ENCODE results near the gene CSNK1A1. TPM values are rescaled to one million over a fixed set of nuclear protein-coding genes. Genes with fewer than 3 reads are reported as not detected.

CSNK1A1 gene
- total RNA-seq, 1 experiment from 2014 or later: 244 TPM

GRCh38 chr5:149475777-149476176 is 75.5 kb downstream of the CSNK1A1 start:
- H3K27me3 ChIP-seq (replicated peaks; ENCODE audit: insufficient read depth, low read depth, low read length, poor library complexity): no peaks in the 10 kb centered on the region
- BruUV-seq (replicated peaks): no TSS peak
- DNase-seq (ENCODE audit: low spot score): no peak
- H3K4me1 ChIP-seq (ENCODE audit: insufficient read depth, low read length, poor library complexity, severe bottlenecking): no peaks in the 10 kb centered on the region
- CTCF ChIA-PET: interaction anchor here (0.6 kb wide), 1 partner anchor 9 kb away, joined by 4 read pairs; no protein-coding TSS in a partner anchor
- POLR2A ChIA-PET (ENCODE audit: low non-redundant PET): interaction anchor here (1.0 kb wide), 1 partner anchor 55 kb away, joined by 3 read pairs; no protein-coding TSS in a partner anchor
- H3K27ac ChIP-seq (ENCODE audit: low read depth, low read length, poor library complexity, severe bottlenecking): no peak overlapping the region
- no peak for TF ChIP-seq CTCF (conservative IDR thresholded peaks at IDR 0.05; ENCODE audit: low read depth, low read length)
- no peak for TF ChIP-seq EZH2 (IDR thresholded peaks at IDR 0.05; ENCODE audit: borderline replicate concordance, low read depth, low read length, poor library complexity, severe bottlenecking)
- H3K4me3 ChIP-seq (ENCODE audit: low read depth, low read length, poor library complexity, severe bottlenecking): no peak overlapping the region
- H3K9me3 ChIP-seq (ENCODE audit: low read depth, low read length, poor library complexity, severe bottlenecking): no peaks in the 10 kb centered on the region
- intact Hi-C loops (cut with micrococcal nuclease; ENCODE audit: unreplicated experiment): no loop called here
- H3K36me3 ChIP-seq (ENCODE audit: insufficient read depth, low read length, poor library complexity, severe bottlenecking): no peaks in the 10 kb centered on the region

GRCh38 chr5:149474198-149474597 is 77.0 kb downstream of the CSNK1A1 start:
- no peak for TF ChIP-seq EZH2 (IDR thresholded peaks at IDR 0.05; ENCODE audit: borderline replicate concordance, low read depth, low read length, poor library complexity, severe bottlenecking)
- TF ChIP-seq CTCF (conservative IDR thresholded peaks at IDR 0.05; ENCODE audit: low read depth, low read length): no peak
- Histone ChIP-seq H3K9me3 (ENCODE audit: low read depth, low read length, poor library complexity, severe bottlenecking) (no peaks in the 10 kb centered on the region), H3K36me3 (ENCODE audit: insufficient read depth, low read length, poor library complexity, severe bottlenecking) (no peaks in the 10 kb centered on the region), H3K4me3 (ENCODE audit: low read depth, low read length, poor library complexity, severe bottlenecking) (no peak overlapping the region), H3K4me1 (ENCODE audit: insufficient read depth, low read length, poor library complexity, severe bottlenecking) (no peaks in the 10 kb centered on the region), H3K27me3 (replicated peaks; ENCODE audit: insufficient read depth, low read depth, low read length, poor library complexity) (no peaks in the 10 kb centered on the region), H3K27ac (ENCODE audit: low read depth, low read length, poor library complexity, severe bottlenecking) (no peak overlapping the region)
- CTCF ChIA-PET: no interaction called here
- no peak for DNase-seq (ENCODE audit: low spot score)
- POLR2A ChIA-PET (ENCODE audit: low non-redundant PET): no interaction called here
- intact Hi-C loops (cut with micrococcal nuclease; ENCODE audit: unreplicated experiment): no loop called here
- BruUV-seq (replicated peaks): no TSS peak

- Histone ChIP-seq H3K27me3 (replicated peaks; ENCODE audit: insufficient read depth, low read depth, low read length, poor library complexity) (no peaks in the 10 kb centered on the region), H3K27ac (ENCODE audit: low read depth, low read length, poor library complexity, severe bottlenecking) (no peak overlapping the region), H3K9me3 (ENCODE audit: low read depth, low read length, poor library complexity, severe bottlenecking) (no peaks in the 10 kb centered on the region), H3K4me3 (ENCODE audit: low read depth, low read length, poor library complexity, severe bottlenecking) (no peak overlapping the region), H3K4me1 (ENCODE audit: insufficient read depth, low read length, poor library complexity, severe bottlenecking) (no peaks in the 10 kb centered on the region), H3K36me3 (ENCODE audit: insufficient read depth, low read length, poor library complexity, severe bottlenecking) (no peaks in the 10 kb centered on the region)
- POLR2A ChIA-PET (ENCODE audit: low non-redundant PET): no interaction called here
- CTCF ChIA-PET: no interaction called here
- no peak for TF ChIP-seq CTCF (conservative IDR thresholded peaks at IDR 0.05; ENCODE audit: low read depth, low read length)
- no peak for TF ChIP-seq EZH2 (IDR thresholded peaks at IDR 0.05; ENCODE audit: borderline replicate concordance, low read depth, low read length, poor library complexity, severe bottlenecking)
- BruUV-seq (replicated peaks): no TSS peak
- no peak for DNase-seq (ENCODE audit: low spot score)
- intact Hi-C loops (cut with micrococcal nuclease; ENCODE audit: unreplicated experiment): no loop called here
Measured at GRCh38 chr5:149473441-149473840, 77.8 kb downstream of the CSNK1A1 start.

Data from A673 (cell line).